GM12892 (cell line): ENCODE data around the gene CEP350.
A peak's percentile ranks its signal among the peaks of the same experiment; 100 is the strongest.
"Not testable (repeated sequence)": the region's sequence is repeated elsewhere in the genome, so short reads cannot be mapped to it uniquely, and the experiment has no call there.

Experiments used
- DNase-seq: peaks from one replicate; pipeline ENCODE4 v3.0.0; 2011; ENCODE audit not compliant: insufficient read length
- FAIRE-seq: peaks from 2 replicates; lab custom pipeline; 2011; peaks lifted over from hg19 to GRCh38; lab: Jason Lieb, UNC
- POLR2A ChIP-seq: IDR thresholded peaks from 2 replicates; pipeline ENCODE4 v1.6.1; 2011; ENCODE audit warnings: low read depth, low read length, control low read depth
- POLR2AphosphoS5 ChIP-seq: IDR thresholded peaks from 2 replicates; pipeline ENCODE4 v1.6.1; 2011; ENCODE audit warnings: low read depth, low read length, control low read depth
- TAF1 ChIP-seq: IDR thresholded peaks from 2 replicates; pipeline ENCODE4 v1.6.1; 2011; ENCODE audit warnings: low read depth, mild to moderate bottlenecking, control low read depth, low read length, borderline replicate concordance

CEP350 gene

GRCh38 chr1:179973198-179974110 lies 18.8 kb downstream of the CEP350 start:
- no peak for FAIRE-seq
- TF ChIP-seq POLR2AphosphoS5, result no peak
- TF ChIP-seq POLR2A, result no peak
- no peak for TF ChIP-seq TAF1
- no peak for DNase-seq

- TF ChIP-seq POLR2AphosphoS5, result no peak
- TF ChIP-seq POLR2A, result no peak
- no peak for TF ChIP-seq TAF1
- no peak for FAIRE-seq
- DNase-seq, result no peak
These were observed 22.5 kb downstream of the CEP350 start for GRCh38 chr1:179976970-179977651.

- DNase-seq, result no peak
- FAIRE-seq, result no peak
These were observed 23.8 kb downstream of the CEP350 start for GRCh38 chr1:179978199-179979079.

GRCh38 chr1:179984101-179984500 lies 29.5 kb downstream of the CEP350 start:
- no peak for DNase-seq
- FAIRE-seq, result no peak
- TF ChIP-seq POLR2AphosphoS5, result no peak
- TF ChIP-seq POLR2A, result no peak
- no peak for TF ChIP-seq TAF1

More at GRCh38 chr1:179978199-179979079, 23.8 kb downstream of the CEP350 start:
- TF ChIP-seq TAF1 (no peak), POLR2AphosphoS5 (no peak), POLR2A (no peak)

GRCh38 chr1:179984942-179985341 lies 30.3 kb downstream of the CEP350 start:
- TF ChIP-seq TAF1, result no peak
- FAIRE-seq, result no peak
- no peak for DNase-seq

GRCh38 chr1:179990847-179991246 lies 36.2 kb downstream of the CEP350 start:
- no peak for DNase-seq
- TF ChIP-seq POLR2AphosphoS5 (no peak), TAF1 (no peak), POLR2A (no peak)
- FAIRE-seq, result no peak

GRCh38 chr1:179995576-179995975 lies 41.0 kb downstream of the CEP350 start:
- TF ChIP-seq TAF1, result no peak
- no peak for TF ChIP-seq POLR2A
- no peak for TF ChIP-seq POLR2AphosphoS5
- no peak for FAIRE-seq

GRCh38 chr1:179996099-179996498 lies 41.5 kb downstream of the CEP350 start:
- no peak for FAIRE-seq
- no peak for DNase-seq
- no peak for TF ChIP-seq TAF1
- no peak for TF ChIP-seq POLR2AphosphoS5
- no peak for TF ChIP-seq POLR2A

More at GRCh38 chr1:179995576-179995975, 41.0 kb downstream of the CEP350 start:
- no peak for DNase-seq

GRCh38 chr1:180000575-180000974 lies 46.0 kb downstream of the CEP350 start:
- FAIRE-seq (no peak), DNase-seq (no peak)
- no peak for TF ChIP-seq TAF1
- TF ChIP-seq POLR2A, result no peak
- TF ChIP-seq POLR2AphosphoS5, result no peak

- no peak for TF ChIP-seq POLR2A
- no peak for TF ChIP-seq POLR2AphosphoS5
- no peak for TF ChIP-seq TAF1
- no peak for DNase-seq
- no peak for FAIRE-seq
These were observed 47.8 kb downstream of the CEP350 start for GRCh38 chr1:180002437-180002836.

GRCh38 chr1:180003026-180003695 lies 48.6 kb downstream of the CEP350 start:
- FAIRE-seq (peak; percentile 78), DNase-seq (no peak)

GRCh38 chr1:180006762-180007161 lies 52.2 kb downstream of the CEP350 start:
- not testable (repeated sequence) for FAIRE-seq, DNase-seq

More at GRCh38 chr1:180003026-180003695, 48.6 kb downstream of the CEP350 start:
- TF ChIP-seq POLR2AphosphoS5 (no peak), TAF1 (no peak), POLR2A (no peak)
